ENCODE data around the gene ADAMTS17. TPM values are rescaled to one million over a fixed set of nuclear protein-coding genes. Genes with fewer than 3 reads are reported as not detected.

ADAMTS17 gene
- total and polyA plus RNA-seq, 2 experiments from 2014 or later: 0.69 to 3.3 TPM

DNA sequence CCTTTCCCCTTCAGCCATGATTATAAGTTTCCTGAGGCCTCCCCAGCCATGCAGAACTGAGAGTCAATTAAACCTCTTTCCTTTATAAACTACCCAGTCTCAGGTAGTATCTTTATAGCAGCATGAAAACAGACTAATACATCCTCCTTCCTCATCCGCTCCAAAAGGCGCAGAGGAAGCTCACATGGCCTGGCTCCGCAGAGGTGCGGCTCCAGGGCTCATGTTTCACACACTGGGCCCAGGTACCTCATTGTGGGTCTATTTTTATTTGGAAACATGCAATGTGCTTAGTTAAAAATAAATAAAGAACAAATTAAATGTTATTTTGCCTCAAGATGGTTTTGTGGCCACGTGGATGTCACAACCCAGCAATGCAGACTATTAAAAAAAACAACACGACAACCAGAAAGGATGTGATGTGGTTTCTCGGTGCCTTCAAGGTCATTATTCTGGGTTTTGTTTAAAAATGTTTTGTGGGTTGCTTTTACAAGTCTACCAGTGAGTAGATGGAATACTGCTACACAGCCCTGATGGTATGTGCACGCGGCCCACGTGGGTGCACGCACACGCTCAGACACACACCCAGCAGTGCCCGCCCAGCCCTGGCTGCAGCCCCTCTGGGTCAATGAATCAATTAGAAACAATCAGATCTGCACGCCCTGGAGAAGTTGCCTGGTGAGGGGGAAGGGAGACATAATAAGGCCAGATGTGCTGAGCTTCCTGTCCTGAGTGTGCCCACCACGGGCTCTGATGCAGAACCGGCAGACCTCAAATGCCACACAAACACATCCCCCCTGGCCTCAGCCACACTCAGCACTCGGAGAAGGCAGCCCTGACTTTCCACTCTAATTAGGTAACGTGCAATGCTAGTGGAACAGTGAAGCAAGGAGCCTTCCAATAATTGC is 140.1 kb downstream of the ADAMTS17 start:
- no peak overlapping the region for H3K27ac ChIP-seq
- no peaks in the 10 kb centered on the region for H3K9me3 ChIP-seq (ENCODE audit: low read depth)
- no peak for TF ChIP-seq CTCF (IDR thresholded peaks at IDR 0.05; ENCODE audit: low read depth, low read length)
- H3K36me3 ChIP-seq: no peaks in the 10 kb centered on the region
- peaks cover under 1% of the 10 kb centered on the region for H3K4me1 ChIP-seq (ENCODE audit: low read depth)
- no peak for DNase-seq (ENCODE audit: low read depth in 1 of 2, low spot score in 1 of 2)
- no peaks in the 10 kb centered on the region for H3K27me3 ChIP-seq
- H3K4me3 ChIP-seq: no peak overlapping the region

DNA sequence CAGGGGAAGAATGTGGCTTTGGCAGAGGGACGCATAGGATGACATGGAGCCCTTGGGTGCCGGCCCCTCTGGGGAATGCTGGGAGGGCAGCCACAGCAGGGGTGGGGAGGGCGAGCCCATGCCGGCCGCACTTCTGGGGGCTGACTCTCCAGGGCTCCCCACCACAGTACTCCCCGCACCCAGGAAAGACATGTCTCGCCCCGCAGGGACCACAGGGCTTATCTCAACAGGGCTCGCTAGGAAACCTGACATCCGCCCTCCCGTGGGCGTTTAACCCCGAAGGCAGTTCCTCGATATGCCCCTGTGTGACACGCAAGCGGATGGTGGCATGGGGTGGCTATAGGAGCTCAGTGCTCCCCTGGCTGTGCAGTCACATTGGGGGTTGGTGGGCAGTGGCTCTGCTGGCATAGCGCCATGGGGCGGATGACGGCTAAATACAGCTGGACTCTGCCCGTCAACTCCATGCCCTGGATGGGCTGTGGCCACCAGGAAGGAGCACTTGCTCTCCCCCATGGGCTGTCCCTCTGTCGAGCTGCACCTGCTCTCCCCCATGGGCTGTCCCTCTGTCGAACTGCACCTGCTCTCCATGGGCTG is 141.4 kb downstream of the ADAMTS17 start:
- DNase-seq (ENCODE audit: low read depth in 1 of 2, low spot score in 1 of 2): no peak
- no peaks in the 10 kb centered on the region for H3K36me3 ChIP-seq
- no peak overlapping the region for H3K27ac ChIP-seq
- H3K4me3 ChIP-seq: no peak overlapping the region
- H3K4me1 ChIP-seq (ENCODE audit: low read depth): no peaks in the 10 kb centered on the region
- TF ChIP-seq CTCF (IDR thresholded peaks at IDR 0.05; ENCODE audit: low read depth, low read length): no peak
- no peaks in the 10 kb centered on the region for H3K27me3 ChIP-seq
- H3K9me3 ChIP-seq (ENCODE audit: low read depth): no peaks in the 10 kb centered on the region

GRCh38 chr15:100199711-100200286 is 142.0 kb downstream of the ADAMTS17 start:
- Histone ChIP-seq H3K9me3 (ENCODE audit: low read depth) (no peaks in the 10 kb centered on the region), H3K27ac (no peak overlapping the region), H3K4me1 (ENCODE audit: low read depth) (no peaks in the 10 kb centered on the region), H3K36me3 (no peaks in the 10 kb centered on the region), H3K4me3 (no peak overlapping the region), H3K27me3 (no peaks in the 10 kb centered on the region)
- no peak for TF ChIP-seq CTCF (IDR thresholded peaks at IDR 0.05; ENCODE audit: low read depth, low read length)
- DNase-seq (ENCODE audit: low read depth in 1 of 2, low spot score in 1 of 2): no peak

GRCh38 chr15:100198442-100198841 is 143.3 kb downstream of the ADAMTS17 start:
- Histone ChIP-seq H3K4me1 (ENCODE audit: low read depth) (no peaks in the 10 kb centered on the region), H3K4me3 (no peak overlapping the region), H3K27me3 (no peaks in the 10 kb centered on the region), H3K9me3 (ENCODE audit: low read depth) (no peaks in the 10 kb centered on the region), H3K36me3 (no peaks in the 10 kb centered on the region), H3K27ac (no peak overlapping the region)
- no peak for DNase-seq (ENCODE audit: low read depth in 1 of 2, low spot score in 1 of 2)
- no peak for TF ChIP-seq CTCF (IDR thresholded peaks at IDR 0.05; ENCODE audit: low read depth, low read length)

DNA sequence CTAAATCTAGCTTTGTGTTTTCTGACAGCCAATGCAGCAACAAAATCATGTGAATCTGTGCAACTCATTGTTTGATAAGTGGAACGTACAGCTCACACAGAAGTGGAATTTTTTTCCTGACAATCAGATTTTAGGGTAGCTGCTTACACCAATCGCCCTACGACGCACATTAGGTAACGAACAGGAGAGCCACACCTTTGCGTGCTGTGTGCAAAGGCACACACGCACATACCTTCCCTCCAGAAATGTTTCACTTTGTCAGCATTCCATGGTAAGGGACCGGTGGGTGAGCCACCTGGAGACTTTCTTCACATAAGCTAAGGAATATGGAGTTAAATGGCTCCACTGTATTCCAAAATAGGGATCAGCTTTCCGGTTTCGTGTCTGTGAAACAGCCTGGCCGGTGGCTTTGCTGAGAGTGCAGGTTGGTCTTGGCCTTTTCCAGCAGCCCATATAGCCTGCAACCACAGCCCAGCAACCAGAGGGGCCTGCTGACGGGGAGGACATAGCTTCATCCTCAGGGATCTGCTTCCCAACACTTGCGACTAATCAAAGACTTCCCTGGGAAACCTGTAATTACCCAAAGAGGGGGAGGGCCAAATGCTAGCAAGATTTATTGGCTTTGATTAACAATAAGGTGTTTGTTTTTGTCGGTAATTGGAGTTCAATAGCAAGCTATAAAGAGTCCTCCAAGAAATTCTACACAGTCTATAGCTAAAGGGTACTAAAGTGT is 145.3 kb downstream of the ADAMTS17 start:
- Histone ChIP-seq H3K4me3 (no peak overlapping the region), H3K27ac (no peak overlapping the region), H3K4me1 (ENCODE audit: low read depth) (no peaks in the 10 kb centered on the region), H3K27me3 (no peaks in the 10 kb centered on the region), H3K9me3 (ENCODE audit: low read depth) (no peaks in the 10 kb centered on the region), H3K36me3 (no peaks in the 10 kb centered on the region)
- TF ChIP-seq CTCF (IDR thresholded peaks at IDR 0.05; ENCODE audit: low read depth, low read length): no peak
- DNase-seq (ENCODE audit: low read depth in 1 of 2, low spot score in 1 of 2): no peak
